ENCODE results near the gene BBLN.
"Not testable (repeated sequence)": the region's sequence is repeated elsewhere in the genome, so short reads cannot be mapped to it uniquely, and the experiment has no call there.

Gene BBLN

GRCh38 chr9:128159784-128160602 is at the start of gene BBLN:
Gene BBLN (plus strand): TSS chr9:128160265. CDS start chr9:128160408, 143 bp downstream.
- peak; percentile 99 for DNase-seq (ENCODE audit: low spot score)

GRCh38 chr9:128111726-128112125 is 48.3 kb upstream of the BBLN start:
- DNase-seq (ENCODE audit: low spot score), result not testable (repeated sequence)

- no peak for DNase-seq (ENCODE audit: low spot score)
Observed at GRCh38 chr9:128113526-128114325, 46.3 kb upstream of the BBLN start.

GRCh38 chr9:128114326-128115186 is 45.5 kb upstream of the BBLN start:
- no peak for DNase-seq (ENCODE audit: low spot score)

- no peak for DNase-seq (ENCODE audit: low spot score)
Observed at GRCh38 chr9:128115187-128116103, 44.6 kb upstream of the BBLN start.

GRCh38 chr9:128116104-128117083 is 43.7 kb upstream of the BBLN start:
- DNase-seq (ENCODE audit: low spot score), result no peak

GRCh38 chr9:128117613-128118471 is 42.2 kb upstream of the BBLN start:
- DNase-seq (ENCODE audit: low spot score), result peak; percentile 95

- DNase-seq (ENCODE audit: low spot score), result no peak
Observed at GRCh38 chr9:128118472-128118857, 41.6 kb upstream of the BBLN start.

GRCh38 chr9:128118971-128119665 is 40.9 kb upstream of the BBLN start:
- DNase-seq (ENCODE audit: low spot score), result no peak

- no peak for DNase-seq (ENCODE audit: low spot score)
Observed at GRCh38 chr9:128120061-128120740, 39.9 kb upstream of the BBLN start.

- DNase-seq (ENCODE audit: low spot score), result no peak
Observed at GRCh38 chr9:128120741-128121465, 39.2 kb upstream of the BBLN start.

- no peak for DNase-seq (ENCODE audit: low spot score)
Observed at GRCh38 chr9:128121466-128121810, 38.6 kb upstream of the BBLN start.

- DNase-seq (ENCODE audit: low spot score), result no peak
Observed at GRCh38 chr9:128121924-128122808, 37.9 kb upstream of the BBLN start.

- DNase-seq (ENCODE audit: low spot score), result no peak
Observed at GRCh38 chr9:128122809-128123175, 37.3 kb upstream of the BBLN start.

- DNase-seq (ENCODE audit: low spot score), result no peak
Observed at GRCh38 chr9:128123451-128124080, 36.5 kb upstream of the BBLN start.

- DNase-seq (ENCODE audit: low spot score), result no peak
Observed at GRCh38 chr9:128124451-128124850, 35.6 kb upstream of the BBLN start.
